SU-DHL-6 (cell line): ENCODE results near the gene MAPK14.

ENCODE experiments used
- H2AFZ ChIP-seq: fragments of 200-600 bp; sonication (generic); 2 replicates; pipeline ENCODE4 v1.6.1; 2014; ENCODE audit warnings: low read depth, mild to moderate bottlenecking, moderate library complexity, mixed read lengths, antibody characterized with exemption, low read length; ENCODE audit not compliant: severe bottlenecking
- H3F3A ChIP-seq: fragments of 200-600 bp; shearing (Covaris generic); 2 replicates; pipeline ENCODE4 v1.6.0; 2016; ENCODE audit warnings: antibody characterized with exemption, mild to moderate bottlenecking; ENCODE audit not compliant: insufficient read depth
- H3K27ac ChIP-seq: fragments of 200-600 bp; sonication (generic); 2 replicates; pipeline ENCODE4 v1.5.1; 2016; ENCODE audit warnings: low read depth, mild to moderate bottlenecking, low read length, moderate library complexity, mixed read lengths
- H3K27me3 ChIP-seq: fragments of 200-600 bp; sonication (generic), shearing (Covaris generic); 2 replicates; pipeline ENCODE4 v1.6.0; 2014; ENCODE audit warnings: mild to moderate bottlenecking, low read length
- H3K36me3 ChIP-seq: fragments of 200-600 bp; sonication (generic); 2 replicates; pipeline ENCODE4 v1.6.1; 2014; ENCODE audit warnings: mild to moderate bottlenecking, low read length, mixed read lengths
- H3K4me2 ChIP-seq: fragments of 300-600, 200-600 bp; shearing (Covaris generic), sonication (generic); 2 replicates; pipeline ENCODE4 v1.6.0; 2014; ENCODE audit warnings: low read length, low read depth, mild to moderate bottlenecking; ENCODE audit not compliant: poor library complexity, severe bottlenecking
- H3K4me3 ChIP-seq: fragments of 200-600 bp; sonication (generic); 2 replicates; pipeline ENCODE4 v1.5.1; 2014; ENCODE audit warnings: antibody characterized with exemption, low read length, mild to moderate bottlenecking, mixed read lengths; ENCODE audit not compliant: insufficient read depth, poor library complexity, severe bottlenecking
- H3K79me2 ChIP-seq: fragments of 200-600 bp; sonication (generic); 2 replicates; pipeline ENCODE4 v1.6.1; 2014; ENCODE audit warnings: mild to moderate bottlenecking, low read length, moderate library complexity; ENCODE audit not compliant: insufficient read depth
- H3K9ac ChIP-seq: fragments of 200-600 bp; sonication (generic); 2 replicates; pipeline ENCODE4 v1.7.0; 2014; ENCODE audit warnings: mild to moderate bottlenecking, low read length
- H3K9me2 ChIP-seq: fragments of 200-600 bp; sonication (generic); replicated peaks from 2 replicates; pipeline ENCODE4 v1.6.1; 2014; ENCODE audit warnings: low read length; ENCODE audit not compliant: insufficient read depth
- H3K9me3 ChIP-seq: fragments of 200-600 bp; sonication (generic); 2 replicates; pipeline ENCODE4 v1.6.1; 2014; ENCODE audit warnings: low read length, mixed read lengths; ENCODE audit not compliant: insufficient read depth
- H4K20me1 ChIP-seq: fragments of 200-600 bp; sonication (generic); 2 replicates; pipeline ENCODE4 v1.6.1; 2014; ENCODE audit warnings: low read depth, mild to moderate bottlenecking, antibody characterized with exemption, low read length, moderate library complexity, mixed read lengths
- EZH2phosphoT487 ChIP-seq: fragments of 200-600 bp; sonication (generic), shearing (Covaris generic); conservative IDR thresholded peaks from 2 replicates; pipeline ENCODE4 v1.6.1; 2018; ENCODE audit warnings: mild to moderate bottlenecking, antibody characterized with exemption, low read length, moderate library complexity, mixed read lengths
- TF ChIP-seq, protein P1 (sequence below): fragments of 200-600 bp; sonication (generic); IDR thresholded peaks from one replicate; pipeline ENCODE4 v1.5.1; 2017; ENCODE audit warnings: antibody characterized with exemption, mild to moderate bottlenecking, low read length, moderate library complexity; ENCODE audit not compliant: insufficient read depth, poor library complexity, severe bottlenecking

Gene MAPK14

DNA sequence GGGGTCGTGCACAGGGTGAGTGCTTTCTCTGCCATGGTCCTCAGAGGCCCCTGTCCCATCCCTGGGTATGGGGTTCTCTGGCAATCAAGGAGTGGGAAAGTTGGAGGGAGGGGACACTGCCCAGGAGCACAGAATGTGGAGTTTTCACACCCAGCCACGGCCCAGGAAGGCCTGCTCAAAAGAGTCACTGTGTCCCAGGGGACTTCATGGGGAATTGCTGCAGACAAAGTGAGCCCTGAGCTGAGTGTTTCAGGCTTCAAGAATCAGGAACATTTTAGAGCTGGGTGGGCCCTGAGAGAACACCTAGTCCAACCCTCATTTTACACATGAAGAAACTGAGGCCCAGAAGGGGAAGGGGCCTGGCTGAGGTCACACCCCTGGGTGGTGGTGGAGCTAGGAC lies 108.4 kb downstream of the MAPK14 start:
- Histone ChIP-seq H3K27ac (no peak overlapping the region), H3K27me3 (no peaks in the 10 kb centered on the region), H3K9ac (no peak overlapping the region), H3K36me3 (no peaks in the 10 kb centered on the region), H3K4me3 (no peak overlapping the region), H3F3A (peaks cover 7% of the 10 kb centered on the region), H2AFZ (no peak overlapping the region), H3K79me2 (no peaks in the 10 kb centered on the region), H3K4me2 (no peak overlapping the region), H3K9me3 (no peaks in the 10 kb centered on the region), H3K9me2 (no peaks in the 10 kb centered on the region), H4K20me1 (no peaks in the 10 kb centered on the region)
- TF ChIP-seq EZH2phosphoT487 = no peak
- TF ChIP-seq, protein P1, sequence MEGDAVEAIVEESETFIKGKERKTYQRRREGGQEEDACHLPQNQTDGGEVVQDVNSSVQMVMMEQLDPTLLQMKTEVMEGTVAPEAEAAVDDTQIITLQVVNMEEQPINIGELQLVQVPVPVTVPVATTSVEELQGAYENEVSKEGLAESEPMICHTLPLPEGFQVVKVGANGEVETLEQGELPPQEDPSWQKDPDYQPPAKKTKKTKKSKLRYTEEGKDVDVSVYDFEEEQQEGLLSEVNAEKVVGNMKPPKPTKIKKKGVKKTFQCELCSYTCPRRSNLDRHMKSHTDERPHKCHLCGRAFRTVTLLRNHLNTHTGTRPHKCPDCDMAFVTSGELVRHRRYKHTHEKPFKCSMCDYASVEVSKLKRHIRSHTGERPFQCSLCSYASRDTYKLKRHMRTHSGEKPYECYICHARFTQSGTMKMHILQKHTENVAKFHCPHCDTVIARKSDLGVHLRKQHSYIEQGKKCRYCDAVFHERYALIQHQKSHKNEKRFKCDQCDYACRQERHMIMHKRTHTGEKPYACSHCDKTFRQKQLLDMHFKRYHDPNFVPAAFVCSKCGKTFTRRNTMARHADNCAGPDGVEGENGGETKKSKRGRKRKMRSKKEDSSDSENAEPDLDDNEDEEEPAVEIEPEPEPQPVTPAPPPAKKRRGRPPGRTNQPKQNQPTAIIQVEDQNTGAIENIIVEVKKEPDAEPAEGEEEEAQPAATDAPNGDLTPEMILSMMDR = no peak

DNA sequence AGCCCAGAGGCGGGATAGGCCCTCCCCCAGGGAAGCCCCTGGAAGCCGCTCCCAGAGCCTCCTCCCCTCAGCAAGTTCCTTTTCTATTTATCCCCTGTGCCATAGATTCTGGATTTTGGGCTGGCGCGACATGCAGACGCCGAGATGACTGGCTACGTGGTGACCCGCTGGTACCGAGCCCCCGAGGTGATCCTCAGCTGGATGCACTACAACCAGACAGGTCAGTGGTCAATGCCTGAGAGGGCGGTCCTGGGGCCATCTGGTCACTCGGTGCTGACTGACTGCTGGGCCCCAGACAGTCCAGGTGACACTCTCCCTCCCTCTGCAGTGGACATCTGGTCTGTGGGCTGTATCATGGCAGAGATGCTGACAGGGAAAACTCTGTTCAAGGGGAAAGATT lies 108.9 kb downstream of the MAPK14 start:
- Histone ChIP-seq H3K79me2 (no peaks in the 10 kb centered on the region), H3K36me3 (no peaks in the 10 kb centered on the region), H3K4me2 (no peak overlapping the region), H3K27me3 (no peaks in the 10 kb centered on the region), H4K20me1 (no peaks in the 10 kb centered on the region), H3K9me2 (no peaks in the 10 kb centered on the region), H3K4me3 (no peak overlapping the region), H3K9ac (no peak overlapping the region), H3K27ac (no peak overlapping the region), H3F3A (peaks cover 4% of the 10 kb centered on the region), H2AFZ (no peak overlapping the region), H3K9me3 (no peaks in the 10 kb centered on the region)
- TF ChIP-seq EZH2phosphoT487 = no peak

DNA sequence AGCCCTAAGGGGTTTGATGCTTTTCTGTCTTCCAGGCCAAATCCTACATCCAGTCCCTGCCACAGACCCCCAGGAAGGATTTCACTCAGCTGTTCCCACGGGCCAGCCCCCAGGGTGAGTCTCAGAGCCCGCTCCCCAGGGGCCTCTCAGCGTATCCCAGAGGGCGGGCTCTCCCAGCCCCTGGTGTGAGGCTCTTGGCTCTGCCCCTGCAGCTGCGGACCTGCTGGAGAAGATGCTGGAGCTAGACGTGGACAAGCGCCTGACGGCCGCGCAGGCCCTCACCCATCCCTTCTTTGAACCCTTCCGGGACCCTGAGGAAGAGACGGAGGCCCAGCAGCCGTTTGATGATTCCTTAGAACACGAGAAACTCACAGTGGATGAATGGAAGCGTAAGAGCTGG lies 111.1 kb downstream of the MAPK14 start:
- H3K9ac ChIP-seq = no peak overlapping the region
- H3K9me3 ChIP-seq = no peaks in the 10 kb centered on the region
- no peak overlapping the region for H2AFZ ChIP-seq
- no peaks in the 10 kb centered on the region for H4K20me1 ChIP-seq
- H3K27ac ChIP-seq = no peak overlapping the region
- H3K4me2 ChIP-seq = no peak overlapping the region
- H3K9me2 ChIP-seq = no peaks in the 10 kb centered on the region
- no peak overlapping the region for H3K4me3 ChIP-seq
- no peaks in the 10 kb centered on the region for H3K27me3 ChIP-seq
- H3K36me3 ChIP-seq = no peaks in the 10 kb centered on the region
- no peaks in the 10 kb centered on the region for H3K79me2 ChIP-seq
- TF ChIP-seq, protein P1 = no peak
- no peak for TF ChIP-seq EZH2phosphoT487
- no peaks in the 10 kb centered on the region for H3F3A ChIP-seq

DNA sequence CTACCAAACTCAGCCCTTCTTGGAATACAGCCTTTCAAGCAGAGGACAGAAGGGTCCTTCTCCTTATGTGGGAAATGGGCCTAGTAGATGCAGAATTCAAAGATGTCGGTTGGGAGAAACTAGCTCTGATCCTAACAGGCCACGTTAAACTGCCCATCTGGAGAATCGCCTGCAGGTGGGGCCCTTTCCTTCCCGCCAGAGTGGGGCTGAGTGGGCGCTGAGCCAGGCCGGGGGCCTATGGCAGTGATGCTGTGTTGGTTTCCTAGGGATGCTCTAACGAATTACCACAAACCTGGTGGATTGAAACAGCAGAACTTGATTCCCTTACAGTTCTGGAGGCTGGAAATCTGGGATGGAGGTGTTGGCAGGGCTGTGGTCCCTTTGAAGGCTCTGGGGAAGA lies 111.8 kb downstream of the MAPK14 start:
- Histone ChIP-seq H3K27ac (no peak overlapping the region), H3K9me3 (no peaks in the 10 kb centered on the region), H3K27me3 (no peaks in the 10 kb centered on the region), H3K9ac (no peak overlapping the region), H3K79me2 (no peaks in the 10 kb centered on the region), H2AFZ (no peak overlapping the region), H3K9me2 (no peaks in the 10 kb centered on the region), H3K4me3 (no peak overlapping the region), H3K36me3 (no peaks in the 10 kb centered on the region), H4K20me1 (no peaks in the 10 kb centered on the region), H3K4me2 (no peak overlapping the region), H3F3A (no peaks in the 10 kb centered on the region)
- no peak for TF ChIP-seq EZH2phosphoT487
- TF ChIP-seq, protein P1 = peak; percentile 19
